Neural progenitor cell (in vitro differentiated cells): ENCODE results near the gene LUZP2. TPM values are rescaled to one million over a fixed set of nuclear protein-coding genes. Genes with fewer than 3 reads are reported as not detected.

Experiments
- DNase-seq: peaks from one replicate; pipeline ENCODE4 v3.0.0-alpha.2; 2016; ENCODE audit warnings: low spot score
- H2AFZ ChIP-seq: fragments of 200-600 bp; sonication (generic); replicated peaks from 2 replicates; pipeline ENCODE4 v1.6.1; 2016; ENCODE audit warnings: antibody characterized with exemption
- H3F3A ChIP-seq: fragments of 200-600 bp; sonication (generic); 2 replicates; pipeline ENCODE4 v1.6.1; 2016; ENCODE audit warnings: antibody characterized with exemption, low read depth
- H3K27ac ChIP-seq: fragments of 200-600 bp; sonication (generic); 2 replicates; pipeline ENCODE4 v1.5.1; 2016; ENCODE audit warnings: mild to moderate bottlenecking
- H3K27me3 ChIP-seq: fragments of 200-600 bp; sonication (generic); 2 replicates; pipeline ENCODE4 v1.6.1; 2016; ENCODE audit warnings: mild to moderate bottlenecking, moderate library complexity
- H3K36me3 ChIP-seq: fragments of 200-600 bp; sonication (generic); 2 replicates; pipeline ENCODE4 v1.5.1; 2016
- H3K4me1 ChIP-seq: fragments of 200-600 bp; sonication (generic); 2 replicates; pipeline ENCODE4 v1.6.1; 2016; ENCODE audit warnings: mixed run types
- H3K4me2 ChIP-seq: fragments of 200-600 bp; sonication (generic); 2 replicates; pipeline ENCODE4 v1.6.1; 2016
- H3K4me3 ChIP-seq: fragments of 200-600 bp; sonication (generic); 2 replicates; pipeline ENCODE4 v1.5.1; 2016
- H3K79me2 ChIP-seq: fragments of 200-600 bp; sonication (generic); 2 replicates; pipeline ENCODE4 v1.6.1; 2016; ENCODE audit warnings: low read depth
- H3K9ac ChIP-seq: fragments of 200-600 bp; sonication (generic); 2 replicates; pipeline ENCODE4 v1.6.1; 2016
- H3K9me3 ChIP-seq: fragments of 200-600 bp; sonication (generic); 2 replicates; pipeline ENCODE4 v1.5.1; 2016; ENCODE audit warnings: low read depth
- H4K20me1 ChIP-seq: fragments of 200-600 bp; sonication (generic); 2 replicates; pipeline ENCODE4 v1.6.1; 2016; ENCODE audit warnings: low read depth
- H3K27ac Mint-ChIP-seq: 3 replicates; pipeline ENCODE4 v1.8.0; 2021; ENCODE audit warnings: mixed read lengths
- H3K27me3 Mint-ChIP-seq: 2 replicates; pipeline ENCODE4 v1.8.0; 2022; ENCODE audit warnings: low read depth, mild to moderate bottlenecking, inconsistent platforms, moderate library complexity, mixed read lengths; ENCODE audit not compliant: insufficient read depth
- H3K36me3 Mint-ChIP-seq: 3 replicates; pipeline ENCODE4 v1.8.0; 2021; ENCODE audit warnings: mixed read lengths
- H3K4me1 Mint-ChIP-seq: 3 replicates; pipeline ENCODE4 v1.8.0; 2021; ENCODE audit warnings: mixed read lengths
- H3K4me3 Mint-ChIP-seq: 3 replicates; pipeline ENCODE4 v1.8.0; 2021; ENCODE audit warnings: mild to moderate bottlenecking, moderate library complexity, mixed read lengths
- H3K9me3 Mint-ChIP-seq: 3 replicates; pipeline ENCODE4 v1.8.0; 2020; ENCODE audit warnings: mixed read lengths
- CTCF ChIP-seq: fragments of 200-600 bp; sonication (generic); IDR thresholded peaks from 2 replicates; pipeline ENCODE4 v1.5.1; 2017; ENCODE audit warnings: antibody characterized with exemption, mild to moderate bottlenecking
- EZH2 ChIP-seq: fragments of 200-600 bp; sonication (generic); IDR thresholded peaks from 2 replicates; pipeline ENCODE4 v1.6.1; 2017; ENCODE audit warnings: antibody characterized with exemption, mild to moderate bottlenecking, moderate library complexity
- EZH2phosphoT487 ChIP-seq: fragments of 200-600 bp; sonication (generic); IDR thresholded peaks from 2 replicates; pipeline ENCODE4 v1.6.1; 2017; ENCODE audit warnings: antibody characterized with exemption
- total RNA-seq: library from RNA; depleted of rRNA; stranded (reverse); fragments of >200 nt; gene quantifications from 2 replicates; pipeline ENCODE4 v1.2.3, GENCODE V29; 2015; ENCODE audit warnings: low replicate concordance

The LUZP2 gene
- total RNA-seq, 1 donor from 2014 or later: 2.5 TPM

GRCh38 chr11:24870048-24870447 is 373.2 kb downstream of the LUZP2 start:
- Histone ChIP-seq H4K20me1 (no peaks in the 10 kb centered on the region), H3K4me1 (peaks cover 4% of the 10 kb centered on the region), H3K36me3 (no peaks in the 10 kb centered on the region), H2AFZ (no peak overlapping the region), H3K9ac (no peak overlapping the region), H3K4me2 (no peak overlapping the region), H3K27ac (no peak overlapping the region), H3K4me3 (no peak overlapping the region), H3K27me3 (no peaks in the 10 kb centered on the region), H3K9me3 (no peaks in the 10 kb centered on the region), H3K79me2 (no peaks in the 10 kb centered on the region), H3F3A (no peaks in the 10 kb centered on the region)
- no peak overlapping the region for H3K27ac Mint-ChIP-seq
- H3K4me3 Mint-ChIP-seq: no peak overlapping the region
- no peak for DNase-seq
- no peaks in the 10 kb centered on the region for H3K36me3 Mint-ChIP-seq
- TF ChIP-seq EZH2phosphoT487 (no peak), EZH2 (no peak), CTCF (no peak)
- peaks cover 2% of the 10 kb centered on the region for H3K27me3 Mint-ChIP-seq
- peaks cover 6% of the 10 kb centered on the region for H3K4me1 Mint-ChIP-seq
- H3K9me3 Mint-ChIP-seq: no peaks in the 10 kb centered on the region

- Histone ChIP-seq H2AFZ (no peak overlapping the region), H3F3A (no peaks in the 10 kb centered on the region), H3K79me2 (no peaks in the 10 kb centered on the region), H3K4me1 (peaks cover 4% of the 10 kb centered on the region), H3K27me3 (no peaks in the 10 kb centered on the region), H3K36me3 (no peaks in the 10 kb centered on the region), H3K27ac (no peak overlapping the region), H3K4me3 (no peak overlapping the region), H3K9me3 (no peaks in the 10 kb centered on the region), H3K9ac (no peak overlapping the region), H4K20me1 (no peaks in the 10 kb centered on the region), H3K4me2 (no peak overlapping the region)
- H3K27ac Mint-ChIP-seq: no peak overlapping the region
- no peak overlapping the region for H3K4me3 Mint-ChIP-seq
- H3K4me1 Mint-ChIP-seq: peaks cover 6% of the 10 kb centered on the region
- peaks cover 2% of the 10 kb centered on the region for H3K27me3 Mint-ChIP-seq
- peaks cover 2% of the 10 kb centered on the region for H3K9me3 Mint-ChIP-seq
- TF ChIP-seq EZH2phosphoT487 (no peak), CTCF (no peak)
- DNase-seq: no peak
- no peaks in the 10 kb centered on the region for H3K36me3 Mint-ChIP-seq
These were observed 375.3 kb downstream of the LUZP2 start for GRCh38 chr11:24872186-24872585.

GRCh38 chr11:24872651-24873311 is 375.9 kb downstream of the LUZP2 start:
- Mint-ChIP-seq H3K27ac (no peak overlapping the region), H3K4me1 (peaks cover 6% of the 10 kb centered on the region), H3K4me3 (no peak overlapping the region), H3K9me3 (peaks cover 2% of the 10 kb centered on the region), H3K27me3 (no peaks in the 10 kb centered on the region), H3K36me3 (no peaks in the 10 kb centered on the region)
- Histone ChIP-seq H3K4me3 (no peak overlapping the region), H3K27me3 (no peaks in the 10 kb centered on the region), H3K27ac (no peak overlapping the region), H3K4me2 (no peak overlapping the region), H3F3A (no peaks in the 10 kb centered on the region), H3K9ac (no peak overlapping the region), H3K9me3 (no peaks in the 10 kb centered on the region), H4K20me1 (no peaks in the 10 kb centered on the region), H3K79me2 (no peaks in the 10 kb centered on the region), H3K36me3 (no peaks in the 10 kb centered on the region), H3K4me1 (peaks cover 4% of the 10 kb centered on the region), H2AFZ (no peak overlapping the region)
- DNase-seq: no peak
- TF ChIP-seq CTCF: no peak
- no peak for TF ChIP-seq EZH2phosphoT487
- TF ChIP-seq EZH2: no peak
